ENCODE measurements around the gene EML4.
"Not testable (repeated sequence)": the region's sequence is repeated elsewhere in the genome, so short reads cannot be mapped to it uniquely, and the experiment has no call there.

The EML4 gene, protein sequence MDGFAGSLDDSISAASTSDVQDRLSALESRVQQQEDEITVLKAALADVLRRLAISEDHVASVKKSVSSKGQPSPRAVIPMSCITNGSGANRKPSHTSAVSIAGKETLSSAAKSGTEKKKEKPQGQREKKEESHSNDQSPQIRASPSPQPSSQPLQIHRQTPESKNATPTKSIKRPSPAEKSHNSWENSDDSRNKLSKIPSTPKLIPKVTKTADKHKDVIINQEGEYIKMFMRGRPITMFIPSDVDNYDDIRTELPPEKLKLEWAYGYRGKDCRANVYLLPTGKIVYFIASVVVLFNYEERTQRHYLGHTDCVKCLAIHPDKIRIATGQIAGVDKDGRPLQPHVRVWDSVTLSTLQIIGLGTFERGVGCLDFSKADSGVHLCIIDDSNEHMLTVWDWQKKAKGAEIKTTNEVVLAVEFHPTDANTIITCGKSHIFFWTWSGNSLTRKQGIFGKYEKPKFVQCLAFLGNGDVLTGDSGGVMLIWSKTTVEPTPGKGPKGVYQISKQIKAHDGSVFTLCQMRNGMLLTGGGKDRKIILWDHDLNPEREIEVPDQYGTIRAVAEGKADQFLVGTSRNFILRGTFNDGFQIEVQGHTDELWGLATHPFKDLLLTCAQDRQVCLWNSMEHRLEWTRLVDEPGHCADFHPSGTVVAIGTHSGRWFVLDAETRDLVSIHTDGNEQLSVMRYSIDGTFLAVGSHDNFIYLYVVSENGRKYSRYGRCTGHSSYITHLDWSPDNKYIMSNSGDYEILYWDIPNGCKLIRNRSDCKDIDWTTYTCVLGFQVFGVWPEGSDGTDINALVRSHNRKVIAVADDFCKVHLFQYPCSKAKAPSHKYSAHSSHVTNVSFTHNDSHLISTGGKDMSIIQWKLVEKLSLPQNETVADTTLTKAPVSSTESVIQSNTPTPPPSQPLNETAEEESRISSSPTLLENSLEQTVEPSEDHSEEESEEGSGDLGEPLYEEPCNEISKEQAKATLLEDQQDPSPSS

DNA sequence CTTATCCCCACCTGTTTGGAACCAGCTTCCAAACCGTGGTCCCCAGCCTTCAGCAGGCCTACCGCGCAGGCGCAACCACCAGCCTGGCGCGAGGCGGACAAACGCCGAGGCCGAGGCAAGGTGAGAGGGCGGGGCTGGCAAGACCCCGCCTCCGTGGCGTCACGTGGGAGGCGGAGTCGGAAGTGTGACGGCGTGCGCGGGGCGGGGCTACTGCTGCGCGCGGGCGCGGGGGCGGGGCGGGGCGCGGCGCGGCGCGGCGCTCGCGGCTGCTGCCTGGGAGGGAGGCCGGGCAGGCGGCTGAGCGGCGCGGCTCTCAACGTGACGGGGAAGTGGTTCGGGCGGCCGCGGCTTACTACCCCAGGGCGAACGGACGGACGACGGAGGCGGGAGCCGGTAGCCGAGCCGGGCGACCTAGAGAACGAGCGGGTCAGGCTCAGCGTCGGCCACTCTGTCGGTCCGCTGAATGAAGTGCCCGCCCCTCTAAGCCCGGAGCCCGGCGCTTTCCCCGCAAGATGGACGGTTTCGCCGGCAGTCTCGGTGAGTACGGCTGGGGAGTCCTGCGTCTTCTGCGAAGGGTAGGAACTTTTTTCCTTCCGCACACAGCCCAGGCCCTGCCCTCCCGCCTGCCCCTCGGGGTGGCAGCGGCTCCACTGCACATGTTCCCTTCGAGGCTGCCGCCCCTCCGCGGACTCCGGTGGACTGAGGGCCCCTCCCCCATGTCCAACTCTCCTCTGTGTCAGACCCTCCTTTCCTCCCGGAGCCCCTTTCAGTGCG, at the start of gene EML4:
EML4 (plus strand) TSS at position 254 of the 774 bp plus-strand sequence; CDS start at position 513, 259 bp downstream.
- peak; percentile 75 for DNase-seq

DNA sequence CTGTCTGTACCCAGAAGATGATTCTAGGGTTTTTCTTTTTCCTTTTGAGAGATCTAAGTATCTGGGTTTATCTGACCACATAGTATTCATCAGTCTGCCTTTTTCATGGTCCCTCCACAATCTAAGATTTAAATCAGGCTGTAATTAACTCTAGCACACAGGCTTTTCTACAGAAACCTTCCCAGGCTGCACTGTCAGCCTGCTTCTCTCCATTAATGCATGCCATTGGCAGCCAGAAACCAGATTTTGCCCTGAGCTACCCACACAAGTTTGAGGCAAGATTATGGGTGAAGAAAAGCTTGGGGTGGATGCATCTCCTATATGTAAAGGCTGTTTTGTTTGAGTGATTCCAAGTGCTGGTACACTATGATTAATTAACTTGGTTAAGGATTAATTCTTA, 45.7 kb upstream of the EML4 start:
- DNase-seq = no peak

DNA sequence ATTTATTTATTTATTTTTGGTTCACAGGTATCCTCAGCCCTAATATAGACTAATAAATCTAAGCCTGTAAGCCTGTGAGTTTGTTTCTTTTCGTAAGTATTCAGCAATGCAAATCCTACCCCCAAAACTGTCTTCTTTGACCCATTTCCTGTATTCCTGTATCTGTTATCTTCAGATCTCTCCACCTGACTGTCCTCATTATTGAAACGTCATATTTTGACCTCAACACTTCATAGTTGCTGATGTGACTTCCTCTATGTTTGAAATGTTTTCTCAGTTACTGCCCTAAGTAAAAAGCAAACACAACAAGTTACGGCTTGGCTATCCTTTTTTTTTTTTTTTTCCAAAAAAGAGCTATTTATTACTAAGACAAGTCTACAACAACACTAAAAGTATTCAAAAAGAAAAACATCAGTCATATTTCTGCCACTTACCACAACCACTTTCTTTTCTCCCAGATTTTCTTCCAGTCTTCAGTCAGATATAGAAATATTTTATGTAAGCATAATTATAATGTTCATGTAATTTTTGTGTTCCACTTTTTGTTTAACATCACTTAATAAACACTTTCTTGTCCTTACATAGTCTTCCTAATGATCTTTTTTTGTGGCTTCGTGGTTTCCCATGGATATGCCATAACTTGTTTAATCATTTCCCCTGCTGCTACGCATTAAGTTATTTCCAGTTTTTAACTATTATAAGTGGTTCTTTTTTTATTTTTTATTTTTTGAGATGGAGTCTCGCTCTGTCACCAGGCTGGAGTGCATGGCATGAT, 45.0 kb upstream of the EML4 start:
- DNase-seq = no peak

DNA sequence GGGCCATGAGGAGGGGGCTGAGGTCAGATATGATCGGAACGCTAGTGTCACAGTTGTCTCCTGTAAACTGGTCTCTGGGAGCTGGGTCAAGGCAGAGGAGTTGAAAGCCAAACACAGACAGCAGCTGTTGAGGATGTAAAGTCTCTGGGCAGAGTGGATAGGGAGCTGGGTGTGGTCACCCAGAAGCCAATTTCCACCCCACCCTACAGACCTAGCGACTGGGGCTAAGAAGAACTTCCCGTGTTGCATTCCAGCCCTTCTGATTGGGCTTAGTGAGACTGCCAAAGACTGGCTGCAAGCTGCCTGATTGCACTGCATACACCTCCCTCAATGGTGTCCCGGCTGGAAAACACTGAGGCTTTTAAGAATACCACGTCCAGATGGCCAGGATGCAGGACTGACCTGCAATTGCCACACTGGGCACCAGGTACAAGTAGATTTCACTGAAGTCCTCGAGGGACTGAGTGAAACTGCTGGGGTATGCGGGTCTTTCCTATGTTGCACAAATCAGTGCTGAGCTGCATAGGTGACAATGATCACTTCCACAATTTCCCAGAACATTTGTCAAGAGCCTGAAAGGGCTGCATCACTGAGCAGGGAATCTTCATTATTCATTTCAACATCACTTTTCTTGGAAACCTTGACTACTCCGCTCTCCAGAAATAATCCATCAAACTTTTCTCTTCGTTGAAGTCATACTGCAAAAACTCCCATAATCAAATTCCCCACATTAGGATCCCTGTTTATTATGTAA, 43.1 kb upstream of the EML4 start:
- DNase-seq = no peak

DNA sequence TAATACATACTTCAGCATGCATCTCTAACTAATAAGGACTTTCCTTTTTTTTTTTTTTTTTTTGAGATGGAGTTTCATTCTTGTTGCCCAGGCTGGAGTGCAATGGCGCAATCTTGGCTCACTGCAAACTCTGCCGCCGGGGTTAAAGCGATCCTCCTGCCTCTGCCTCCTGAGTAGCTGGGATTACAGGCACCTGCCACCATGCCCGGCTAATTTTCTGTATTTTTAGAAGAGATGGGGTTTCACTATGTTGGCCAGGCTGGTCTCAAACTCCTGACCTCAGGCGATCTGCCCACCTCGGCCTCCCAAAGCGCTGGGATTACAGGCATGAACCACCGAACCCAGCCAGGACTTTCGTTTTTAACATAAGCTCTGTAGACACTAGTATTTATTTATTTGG, 42.3 kb upstream of the EML4 start:
- not testable (repeated sequence) for DNase-seq

DNA sequence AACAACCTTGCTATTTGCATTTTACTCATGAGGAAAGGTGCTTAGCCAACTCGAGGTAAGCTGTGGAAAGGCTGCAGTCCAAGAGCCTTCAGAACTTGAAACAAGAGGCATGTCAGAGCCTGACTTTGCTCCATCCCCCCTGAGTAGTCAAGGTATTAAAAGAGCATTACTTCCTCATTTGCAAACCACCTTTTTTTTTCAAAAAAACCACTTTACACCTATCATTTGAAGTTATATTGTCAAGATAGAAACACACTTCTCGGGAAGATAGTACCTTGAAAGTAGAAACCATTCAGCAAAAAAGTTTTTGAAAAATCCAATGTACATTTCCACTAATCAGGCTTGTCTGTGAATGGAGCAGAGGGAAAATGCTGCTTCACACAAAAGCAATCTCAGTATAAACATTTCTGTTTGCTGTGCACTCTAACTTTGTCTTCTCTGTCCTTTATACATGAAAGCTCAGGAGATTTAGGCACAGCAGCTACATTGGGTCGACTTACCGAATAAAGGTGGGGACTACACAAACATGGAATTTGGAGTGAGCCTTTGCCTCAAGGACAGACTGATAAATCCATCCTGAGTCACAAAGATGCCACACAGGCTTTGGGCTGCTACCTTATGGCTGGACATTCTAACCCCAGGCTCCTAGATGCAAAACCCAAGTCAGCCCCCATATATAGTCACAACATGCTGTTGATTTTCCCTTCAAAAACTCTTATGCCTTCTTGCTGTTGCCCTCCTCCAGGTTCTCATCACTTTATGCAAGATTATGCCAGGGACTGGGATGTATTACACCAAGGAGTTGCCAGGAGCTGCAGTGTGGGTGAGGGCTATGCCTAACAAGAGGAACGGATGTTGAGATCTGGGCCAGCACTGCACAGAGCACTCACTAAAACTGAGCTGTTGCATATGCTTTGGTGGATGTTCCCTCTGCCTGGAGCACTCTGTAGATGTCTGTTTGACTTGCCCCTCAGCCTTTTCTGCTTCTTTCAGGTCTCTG, 41.4 kb upstream of the EML4 start:
- no peak for DNase-seq

DNA sequence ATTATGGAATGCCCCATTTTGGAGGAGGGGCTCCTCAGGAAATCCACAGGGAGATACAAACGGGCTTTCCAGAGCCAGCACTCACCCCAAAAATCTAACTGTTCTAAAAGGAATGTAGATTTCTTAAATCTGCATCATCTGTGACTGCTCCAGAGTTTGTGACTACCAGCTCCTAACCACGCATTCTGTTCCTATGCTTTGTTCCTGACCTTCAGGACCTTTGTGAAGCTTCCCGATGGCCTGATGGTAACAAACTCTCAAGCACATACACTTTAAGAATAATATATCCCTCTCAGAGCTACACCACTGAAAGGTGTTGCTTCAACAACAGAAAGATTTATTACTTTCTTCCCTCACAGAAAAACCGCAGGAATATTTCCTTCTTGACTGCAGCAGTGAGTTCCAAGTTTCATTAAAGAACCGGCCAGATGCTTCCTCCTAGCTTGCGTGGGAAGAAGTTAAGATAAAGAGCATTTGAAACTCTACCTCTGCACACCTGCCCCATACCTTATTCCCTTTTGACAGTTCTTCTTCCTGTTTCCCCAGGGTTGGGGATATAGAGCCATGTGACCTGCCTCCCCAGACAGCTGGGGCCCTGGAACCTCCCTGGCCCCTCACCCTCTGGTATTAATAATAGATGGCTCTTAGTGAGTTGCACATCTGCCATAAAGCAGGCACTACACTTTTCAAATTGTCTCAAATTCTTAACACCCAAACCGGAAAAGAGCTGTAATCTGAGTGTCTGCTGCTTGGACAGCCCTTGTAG, 40.2 kb upstream of the EML4 start:
- DNase-seq = no peak

DNA sequence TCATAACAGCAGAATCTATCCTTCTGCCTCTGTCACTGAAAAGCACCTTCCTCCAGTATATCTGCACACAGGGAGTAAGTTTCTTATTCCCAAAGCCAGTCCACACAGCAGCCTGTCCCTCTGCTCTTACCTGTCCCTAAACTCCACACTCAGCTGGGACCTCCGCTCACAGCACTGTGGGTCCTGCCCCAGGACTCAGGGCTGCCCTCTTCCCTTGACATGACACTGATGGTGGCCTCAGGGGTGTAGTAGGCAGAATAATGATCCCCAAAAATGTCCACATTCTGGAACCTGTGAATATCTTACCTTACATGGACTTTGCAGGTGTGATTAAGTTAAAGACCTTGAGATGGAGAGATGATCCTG, 39.7 kb upstream of the EML4 start:
- DNase-seq = no peak

DNA sequence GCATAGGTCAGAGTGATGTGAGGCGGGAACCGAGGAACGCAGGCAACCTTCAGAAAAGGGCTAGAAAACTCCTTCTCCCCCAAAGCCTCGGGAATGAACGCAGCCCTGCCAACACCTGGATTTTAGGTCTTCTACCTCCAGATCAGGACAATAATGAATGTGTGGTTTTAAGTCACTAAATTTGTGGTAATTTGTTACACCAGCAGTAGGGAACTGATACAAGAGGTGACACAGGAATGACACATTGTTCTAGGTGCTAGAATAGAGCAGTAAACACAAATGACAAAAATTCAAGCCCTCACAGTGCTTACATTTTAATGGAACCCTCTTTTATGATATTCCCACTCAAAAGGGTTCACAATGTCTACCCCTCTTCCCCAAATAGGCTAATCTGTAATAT, 39.2 kb upstream of the EML4 start:
- no peak for DNase-seq

DNA sequence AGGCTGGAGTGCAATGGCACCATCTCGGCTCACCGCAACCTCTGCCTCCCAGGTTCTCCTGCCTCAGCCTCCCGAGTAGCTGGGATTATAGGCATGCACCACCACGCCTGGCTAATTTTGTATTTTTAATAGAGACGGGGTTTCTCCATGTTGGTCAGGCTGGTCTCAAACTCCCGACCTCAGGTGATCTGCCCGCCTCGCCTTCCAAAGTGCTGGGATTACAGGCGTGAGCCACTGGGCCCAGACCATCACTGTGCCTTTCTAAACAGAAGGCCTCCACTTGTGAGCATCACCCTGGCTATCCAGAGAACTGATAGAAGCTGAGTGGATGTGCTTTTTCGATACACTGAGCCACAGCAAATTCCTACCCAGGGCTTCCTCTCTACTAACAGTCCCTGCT, 38.3 kb upstream of the EML4 start:
- DNase-seq = not testable (repeated sequence)

DNA sequence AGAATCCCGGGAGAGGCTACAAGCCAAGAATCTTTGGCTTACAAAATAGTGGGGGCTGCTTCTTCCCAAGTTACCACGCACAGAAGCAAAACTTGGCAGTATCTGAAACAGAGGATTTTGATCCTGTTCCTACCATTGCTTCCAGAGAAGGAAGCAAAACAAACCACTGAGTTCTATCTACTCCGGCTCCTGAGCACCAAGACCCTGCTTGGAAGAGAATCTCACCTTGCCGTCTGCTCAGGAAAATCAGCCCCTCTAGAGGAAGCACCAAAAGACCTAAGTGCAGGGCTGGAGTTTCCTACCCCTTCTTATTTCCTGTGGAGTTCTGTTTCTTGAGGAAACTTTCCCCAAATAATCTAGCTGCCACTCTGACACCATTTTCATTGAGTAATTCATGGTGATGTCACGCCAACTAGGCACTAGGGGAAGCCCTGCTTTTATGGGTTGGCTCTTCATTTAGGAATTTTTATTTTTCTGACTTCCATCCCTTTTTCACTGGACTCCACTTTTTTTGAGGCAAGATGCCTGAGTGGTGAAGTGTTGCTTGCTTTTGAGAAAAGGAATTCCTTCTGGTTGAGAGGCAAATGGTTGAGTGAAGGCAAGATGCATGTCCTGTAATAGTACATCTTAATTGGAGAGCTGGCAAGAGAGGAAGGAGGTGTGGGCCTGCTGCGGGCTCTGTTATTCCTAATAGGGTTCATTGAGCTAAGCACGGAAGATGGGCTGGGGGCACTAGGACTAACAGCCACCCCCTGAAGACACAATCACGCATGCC, 36.8 kb upstream of the EML4 start:
- no peak for DNase-seq

DNA sequence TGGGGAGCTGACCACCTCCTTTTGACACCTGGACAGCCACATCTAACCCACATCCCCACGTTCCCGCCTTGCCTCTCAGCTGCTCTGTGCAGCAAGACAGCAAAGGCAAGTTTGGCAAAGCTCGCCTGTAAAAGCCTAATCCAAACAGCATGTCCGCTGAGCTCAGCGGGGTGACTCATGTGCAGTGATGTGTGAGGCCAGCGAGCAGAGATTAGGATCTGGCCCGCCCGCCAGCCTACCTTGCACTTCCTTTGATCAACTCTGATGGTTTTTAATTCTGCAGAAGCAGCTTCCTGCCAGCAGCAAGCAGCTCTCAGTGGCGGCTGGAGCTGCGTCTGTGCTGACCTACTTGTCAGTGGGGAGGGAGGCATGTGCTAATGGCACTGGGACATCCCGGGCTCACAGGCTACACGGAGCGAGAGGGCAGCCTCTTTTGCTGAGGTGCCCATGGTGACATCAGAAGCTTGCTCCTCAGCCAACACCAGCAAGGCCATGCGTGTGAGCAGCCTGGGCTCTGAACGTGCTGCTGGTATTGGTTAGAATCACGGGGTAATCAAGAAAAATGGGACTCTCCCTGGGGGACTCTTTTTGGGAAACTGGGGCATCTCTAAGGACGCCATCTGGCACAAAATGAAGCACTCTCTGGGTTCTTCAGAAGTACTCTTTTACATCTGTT, 36.0 kb upstream of the EML4 start:
- DNase-seq = peak; percentile 56

DNA sequence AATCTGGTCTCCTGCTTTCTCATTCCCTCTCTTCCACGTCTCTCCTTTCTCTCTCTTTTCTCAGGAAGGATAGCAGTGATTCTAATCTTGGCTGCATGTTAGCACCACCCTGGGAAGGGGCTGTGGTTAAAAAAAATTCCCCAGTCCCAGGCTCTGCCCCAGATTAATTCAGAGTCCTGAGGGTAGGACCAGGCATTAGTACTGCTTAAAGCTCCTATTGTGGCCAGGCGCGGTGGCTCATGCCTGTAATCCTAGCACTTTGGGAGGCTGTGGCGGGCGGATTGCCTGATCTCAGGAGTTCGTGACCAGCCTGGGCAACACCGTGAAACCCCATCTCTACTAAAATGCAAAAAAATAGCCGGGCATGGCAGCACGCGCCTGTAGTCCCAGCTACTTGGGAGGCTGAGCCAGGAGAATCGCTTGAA, 35.4 kb upstream of the EML4 start:
- no peak for DNase-seq

DNA sequence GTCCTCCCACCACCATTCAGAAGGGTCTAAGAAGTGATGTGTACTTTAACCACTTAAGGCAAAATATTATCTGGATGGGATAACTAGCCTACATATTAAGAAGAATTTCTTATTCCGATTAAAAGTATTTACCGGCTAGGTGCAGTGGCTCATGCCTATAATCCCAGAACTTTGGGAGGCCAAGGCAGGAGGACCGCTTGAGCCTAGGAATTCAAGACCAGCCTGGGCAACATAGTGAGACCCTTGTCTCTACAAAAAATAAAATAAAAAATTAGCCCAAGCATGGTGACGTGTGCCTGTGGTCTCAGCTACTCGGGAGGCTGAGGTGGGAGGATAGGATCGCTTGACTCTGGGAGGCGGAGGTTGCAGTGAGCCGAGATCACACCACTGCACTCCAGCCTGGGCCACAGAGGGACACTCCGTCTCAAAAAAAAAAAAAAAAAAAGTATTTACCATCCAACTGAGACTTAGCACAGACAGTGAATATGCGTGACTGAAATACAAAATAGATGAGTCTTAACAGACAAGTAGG, 34.7 kb upstream of the EML4 start:
- DNase-seq = not testable (repeated sequence)

DNA sequence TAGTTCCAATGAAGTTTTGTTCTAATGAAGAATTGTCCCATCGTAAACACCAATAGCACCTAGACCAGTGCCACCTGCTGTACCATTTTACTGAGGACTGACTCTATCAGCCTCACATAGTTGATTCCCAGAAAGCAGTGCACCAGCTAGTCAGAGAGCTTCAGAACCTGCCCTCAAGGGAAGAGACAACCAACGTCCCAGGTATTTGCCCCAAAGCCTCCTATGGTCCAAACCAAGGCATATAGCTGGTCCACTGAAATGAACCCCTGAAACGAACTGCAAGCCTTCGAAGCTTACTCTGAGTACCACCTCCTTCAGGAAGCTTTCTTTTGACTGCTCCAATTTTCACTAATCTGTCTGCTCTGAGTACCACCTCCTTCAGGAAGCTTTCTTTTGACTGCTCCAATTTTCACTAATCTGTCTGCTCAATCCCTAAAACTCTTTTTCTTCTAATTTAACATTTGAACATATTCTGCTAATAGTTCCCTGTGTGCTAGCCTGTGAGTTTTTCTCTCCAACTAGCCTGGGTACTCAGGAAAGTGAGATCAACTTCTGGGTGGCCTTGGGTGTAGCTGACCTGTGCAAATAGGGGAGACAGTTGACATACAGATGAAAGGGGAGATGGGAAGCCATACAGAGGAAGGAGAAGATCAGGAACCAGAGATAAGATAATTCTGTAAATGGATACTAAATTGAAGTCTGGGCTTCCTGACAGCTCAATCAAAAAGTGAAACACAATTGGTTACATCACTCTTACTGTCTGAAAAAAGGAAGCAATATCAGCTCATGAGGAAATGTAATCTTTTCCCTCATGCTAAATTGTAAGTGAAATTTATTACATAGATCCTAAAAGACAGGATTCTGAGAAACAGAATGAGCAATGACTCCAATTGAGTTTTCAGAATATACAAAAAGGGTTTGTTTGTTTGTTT, 33.5 kb upstream of the EML4 start:
- no peak for DNase-seq

DNA sequence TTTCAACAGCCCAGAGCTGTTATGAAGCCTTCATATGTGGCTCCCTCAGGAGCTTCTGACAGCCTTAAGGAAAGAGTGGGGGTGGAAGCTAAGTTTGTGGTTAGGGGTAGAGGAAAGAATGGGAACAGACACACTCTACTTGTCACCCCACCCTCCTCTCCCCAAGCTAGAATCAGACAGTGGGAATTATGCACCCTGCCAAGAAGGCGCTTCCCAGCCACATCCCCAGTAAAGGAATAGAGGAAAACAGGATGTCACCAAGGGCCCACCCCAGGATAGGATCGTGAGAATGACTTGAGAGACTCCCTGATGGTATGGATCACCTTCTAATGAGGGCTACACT, 32.4 kb upstream of the EML4 start:
- no peak for DNase-seq
